ENCODE measurements around the gene CALN1.

CALN1 gene

DNA sequence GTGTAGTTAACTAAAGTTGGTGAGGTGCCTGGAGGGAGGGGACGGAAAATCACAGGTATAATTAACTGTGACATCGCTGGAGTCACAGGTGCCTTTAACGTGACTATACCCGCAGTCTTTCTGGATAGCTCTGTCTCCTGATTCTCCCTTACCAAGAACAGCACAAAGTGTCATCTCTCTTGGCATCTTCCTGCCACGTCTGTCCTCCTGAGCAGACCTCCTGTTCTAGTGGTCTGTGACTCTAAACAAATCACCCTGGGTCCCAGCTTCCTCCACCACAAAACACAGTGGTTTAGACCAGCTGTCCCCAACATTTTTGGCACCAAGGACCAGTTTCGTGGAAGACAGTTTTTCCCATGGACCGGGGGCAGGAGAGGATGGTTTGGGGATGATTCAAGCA, 90.5 kb downstream of the CALN1 start:
- Mint-ChIP-seq H3K27ac (no peak overlapping the region), H3K4me1 (ENCODE audit: low read depth) (no peaks in the 10 kb centered on the region), H3K36me3 (ENCODE audit: low read depth) (no peaks in the 10 kb centered on the region), H3K4me3 (no peak overlapping the region), H3K27me3 (no peaks in the 10 kb centered on the region), H3K9me3 (peaks cover 8% of the 10 kb centered on the region)

DNA sequence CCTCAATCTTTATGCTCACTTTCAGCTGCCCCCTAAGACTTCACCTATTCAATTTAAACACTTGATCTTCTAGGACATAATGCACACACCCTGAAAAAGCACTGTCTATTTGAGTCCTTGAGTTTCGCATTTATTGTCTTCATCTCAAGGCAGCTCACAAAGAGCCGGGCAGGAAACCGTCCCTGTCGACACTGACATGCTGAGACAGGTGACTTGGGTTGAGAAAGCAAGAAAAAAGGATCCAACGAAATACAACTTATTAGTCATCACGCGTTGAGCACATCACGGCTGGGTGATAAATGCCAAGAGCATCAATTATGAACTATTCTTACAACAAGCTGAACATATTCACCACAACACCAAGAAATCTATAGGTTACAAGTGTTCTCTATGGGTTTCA, 91.1 kb downstream of the CALN1 start:
- Mint-ChIP-seq H3K36me3 (ENCODE audit: low read depth) (no peaks in the 10 kb centered on the region), H3K27ac (no peak overlapping the region), H3K4me1 (ENCODE audit: low read depth) (no peaks in the 10 kb centered on the region), H3K27me3 (no peaks in the 10 kb centered on the region), H3K4me3 (no peak overlapping the region), H3K9me3 (peaks cover 8% of the 10 kb centered on the region)

DNA sequence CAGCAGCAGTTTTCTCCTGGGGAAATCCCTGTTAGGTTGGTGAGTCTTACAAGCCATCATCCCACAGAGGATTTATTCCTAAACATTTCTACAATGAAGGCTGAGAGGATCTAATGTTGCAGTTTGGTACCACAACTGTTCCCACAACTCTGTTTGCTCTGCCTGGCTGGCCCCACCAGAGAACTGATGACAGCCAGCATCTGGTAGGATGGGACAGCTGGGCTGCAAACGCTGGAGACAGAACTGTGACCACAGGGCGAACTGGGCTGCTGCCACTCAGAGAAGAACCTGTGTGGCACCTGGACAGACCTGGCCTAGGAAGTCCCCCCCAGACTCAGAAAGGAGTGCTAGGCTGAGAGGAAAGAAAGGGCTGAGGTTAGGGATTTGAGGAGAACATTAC, 94.8 kb downstream of the CALN1 start:
- Mint-ChIP-seq H3K27ac (no peak overlapping the region), H3K4me1 (ENCODE audit: low read depth) (no peaks in the 10 kb centered on the region), H3K36me3 (ENCODE audit: low read depth) (no peaks in the 10 kb centered on the region), H3K27me3 (no peaks in the 10 kb centered on the region), H3K4me3 (no peak overlapping the region), H3K9me3 (peaks cover 8% of the 10 kb centered on the region)

DNA sequence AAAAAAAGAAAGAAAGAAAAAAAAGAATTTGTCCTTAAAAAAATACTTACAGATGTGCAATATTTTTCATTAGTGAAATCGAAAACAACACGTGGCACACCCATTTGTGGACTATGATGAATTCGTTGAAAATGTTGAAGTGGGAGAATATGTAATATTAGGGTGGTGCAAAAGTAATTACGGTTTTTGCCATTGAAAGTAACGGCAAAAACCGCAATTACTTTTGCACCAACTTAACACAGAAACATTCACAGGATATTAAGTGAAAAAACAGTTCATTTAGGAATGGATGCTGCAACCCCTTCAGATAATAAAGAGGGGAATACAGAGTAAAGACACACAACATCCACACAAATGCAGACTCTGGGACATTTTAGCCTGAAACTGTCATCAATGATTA, 96.0 kb downstream of the CALN1 start:
- Mint-ChIP-seq H3K4me1 (ENCODE audit: low read depth) (no peaks in the 10 kb centered on the region), H3K4me3 (no peak overlapping the region), H3K27me3 (no peaks in the 10 kb centered on the region), H3K27ac (no peak overlapping the region), H3K36me3 (ENCODE audit: low read depth) (no peaks in the 10 kb centered on the region), H3K9me3 (peaks cover 7% of the 10 kb centered on the region)

DNA sequence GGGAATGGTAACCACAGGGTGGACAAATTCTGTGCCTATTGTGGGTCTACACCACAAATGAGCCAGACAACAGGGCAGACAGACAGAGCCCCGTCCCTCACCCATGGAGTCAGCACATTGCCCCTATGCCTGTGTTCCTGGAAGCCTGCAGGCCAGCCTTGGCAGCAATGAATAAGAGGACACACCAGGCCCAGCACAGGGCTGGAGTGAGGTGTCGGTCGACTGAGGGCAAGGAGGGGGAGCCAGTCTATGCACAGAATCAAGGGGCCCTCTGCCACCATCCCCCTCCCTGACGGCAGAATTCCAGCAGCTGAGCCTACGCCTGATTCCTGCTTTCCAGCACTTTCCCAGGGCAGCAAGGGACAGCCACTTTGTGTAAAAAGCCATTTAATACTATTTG, 98.2 kb downstream of the CALN1 start:
- Mint-ChIP-seq H3K36me3 (ENCODE audit: low read depth) (no peaks in the 10 kb centered on the region), H3K27ac (no peak overlapping the region), H3K4me3 (no peak overlapping the region), H3K4me1 (ENCODE audit: low read depth) (no peaks in the 10 kb centered on the region), H3K9me3 (peaks cover 1% of the 10 kb centered on the region), H3K27me3 (no peaks in the 10 kb centered on the region)

DNA sequence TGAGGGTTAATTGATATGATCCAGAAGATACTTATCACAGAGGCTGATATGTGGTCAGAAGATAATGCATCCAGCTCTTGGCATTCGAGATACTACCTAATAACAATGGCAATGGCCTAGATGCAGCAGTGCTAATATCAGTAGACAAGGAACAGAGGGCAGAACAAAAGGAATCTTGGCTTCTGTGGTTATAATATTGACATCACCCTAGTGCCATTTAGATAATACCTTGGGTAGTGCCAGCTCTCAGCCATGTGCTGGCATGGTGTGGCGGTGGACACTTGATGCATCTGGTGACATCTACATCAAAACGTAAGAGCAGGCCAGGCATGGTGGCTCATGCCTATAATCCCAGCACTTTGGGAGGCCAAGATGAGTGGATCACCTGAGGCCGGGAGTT, 101.8 kb downstream of the CALN1 start:
- Mint-ChIP-seq H3K27me3 (no peaks in the 10 kb centered on the region), H3K27ac (no peak overlapping the region), H3K36me3 (ENCODE audit: low read depth) (no peaks in the 10 kb centered on the region), H3K9me3 (no peaks in the 10 kb centered on the region), H3K4me3 (no peak overlapping the region), H3K4me1 (ENCODE audit: low read depth) (no peaks in the 10 kb centered on the region)

DNA sequence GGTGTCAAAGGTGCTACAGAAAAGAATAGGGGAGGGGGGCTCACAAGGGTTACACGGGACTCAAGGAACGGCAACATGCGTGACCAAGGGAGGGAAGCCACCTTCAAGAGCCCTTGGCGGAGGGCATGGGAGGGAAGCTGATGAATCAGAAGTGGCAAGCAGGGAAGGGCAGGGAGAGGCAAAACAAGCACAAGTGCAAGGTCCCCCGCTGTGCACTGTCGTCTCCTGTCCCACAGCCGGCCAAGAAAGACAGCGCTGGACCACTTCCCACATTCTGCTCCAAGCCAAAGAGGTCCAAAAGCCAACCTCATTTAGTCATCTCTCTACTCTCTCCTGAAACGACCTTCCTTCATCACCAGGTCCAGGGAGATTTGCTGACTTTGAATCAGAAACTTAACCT, 102.7 kb downstream of the CALN1 start:
- H3K27ac Mint-ChIP-seq: no peak overlapping the region
- no peak overlapping the region for H3K4me3 Mint-ChIP-seq
- H3K9me3 Mint-ChIP-seq: no peaks in the 10 kb centered on the region
- H3K27me3 Mint-ChIP-seq: no peaks in the 10 kb centered on the region
- H3K36me3 Mint-ChIP-seq (ENCODE audit: low read depth): no peaks in the 10 kb centered on the region
- H3K4me1 Mint-ChIP-seq (ENCODE audit: low read depth): no peaks in the 10 kb centered on the region

DNA sequence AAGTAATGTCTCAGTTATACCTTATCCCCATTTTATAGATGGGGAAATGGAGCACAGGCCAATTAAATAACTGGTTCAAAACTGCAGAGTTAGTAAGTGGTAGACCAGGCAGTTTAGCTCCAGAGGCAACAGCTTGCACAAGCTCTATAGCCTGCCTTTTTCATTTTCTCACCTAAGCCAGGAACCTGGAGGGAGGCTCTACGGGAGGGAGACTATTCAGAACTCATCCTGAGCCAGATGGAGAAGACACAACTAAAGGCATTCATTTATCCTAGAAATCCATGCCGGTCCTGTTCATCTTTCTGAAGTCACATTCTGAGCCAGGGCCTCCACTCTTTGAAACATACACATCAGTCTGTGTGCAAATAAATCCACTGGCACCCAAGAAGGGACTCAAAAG, 103.2 kb downstream of the CALN1 start:
- no peaks in the 10 kb centered on the region for H3K9me3 Mint-ChIP-seq
- no peaks in the 10 kb centered on the region for H3K36me3 Mint-ChIP-seq (ENCODE audit: low read depth)
- H3K27ac Mint-ChIP-seq: no peak overlapping the region
- no peaks in the 10 kb centered on the region for H3K27me3 Mint-ChIP-seq
- no peak overlapping the region for H3K4me3 Mint-ChIP-seq
- no peaks in the 10 kb centered on the region for H3K4me1 Mint-ChIP-seq (ENCODE audit: low read depth)

DNA sequence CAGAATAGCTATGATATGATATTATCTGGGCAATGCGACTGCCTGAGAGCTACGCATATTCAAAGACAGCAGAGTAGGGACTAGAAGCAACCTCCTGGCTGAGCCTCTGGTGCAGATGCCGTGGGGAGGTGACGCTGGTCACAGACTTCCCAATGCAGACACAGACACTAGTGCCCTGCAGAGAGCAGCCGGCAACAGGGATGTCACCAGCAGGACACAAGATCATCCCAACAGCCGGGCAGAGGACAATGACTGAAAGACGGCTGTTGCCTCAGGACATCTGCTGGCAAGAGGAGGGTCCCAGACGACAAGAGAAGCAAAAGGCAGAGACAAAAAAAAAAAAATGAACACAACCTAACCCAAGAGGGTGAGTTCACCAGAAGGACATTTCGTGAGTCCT, 104.6 kb downstream of the CALN1 start:
- H3K9me3 Mint-ChIP-seq: no peaks in the 10 kb centered on the region
- H3K4me1 Mint-ChIP-seq (ENCODE audit: low read depth): no peaks in the 10 kb centered on the region
- H3K27me3 Mint-ChIP-seq: no peaks in the 10 kb centered on the region
- no peaks in the 10 kb centered on the region for H3K36me3 Mint-ChIP-seq (ENCODE audit: low read depth)
- H3K4me3 Mint-ChIP-seq: no peak overlapping the region
- H3K27ac Mint-ChIP-seq: no peak overlapping the region

DNA sequence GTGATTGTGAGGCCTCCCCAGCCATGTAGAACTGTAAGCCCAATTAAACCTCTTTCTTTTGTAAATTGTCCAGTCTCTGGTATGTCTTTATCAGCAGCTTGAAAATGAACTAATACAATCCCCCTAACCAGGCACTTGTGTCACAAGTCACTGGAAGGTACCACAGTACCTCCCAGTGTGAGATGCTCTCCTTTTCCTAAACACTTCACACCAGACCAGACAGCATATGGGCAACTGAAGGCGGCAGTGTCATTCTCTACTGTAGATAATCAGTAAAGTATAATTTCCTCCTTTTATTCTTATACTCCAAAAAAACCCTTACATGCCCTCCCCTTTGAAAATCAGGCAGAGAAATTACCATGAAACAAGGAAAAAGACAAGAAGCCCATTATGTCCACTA, 113.2 kb downstream of the CALN1 start:
- H3K36me3 Mint-ChIP-seq (ENCODE audit: low read depth): no peaks in the 10 kb centered on the region
- H3K4me1 Mint-ChIP-seq (ENCODE audit: low read depth): no peaks in the 10 kb centered on the region
- H3K27me3 Mint-ChIP-seq: peaks cover 5% of the 10 kb centered on the region
- no peaks in the 10 kb centered on the region for H3K9me3 Mint-ChIP-seq
- H3K4me3 Mint-ChIP-seq: no peak overlapping the region
- H3K27ac Mint-ChIP-seq: no peak overlapping the region

DNA sequence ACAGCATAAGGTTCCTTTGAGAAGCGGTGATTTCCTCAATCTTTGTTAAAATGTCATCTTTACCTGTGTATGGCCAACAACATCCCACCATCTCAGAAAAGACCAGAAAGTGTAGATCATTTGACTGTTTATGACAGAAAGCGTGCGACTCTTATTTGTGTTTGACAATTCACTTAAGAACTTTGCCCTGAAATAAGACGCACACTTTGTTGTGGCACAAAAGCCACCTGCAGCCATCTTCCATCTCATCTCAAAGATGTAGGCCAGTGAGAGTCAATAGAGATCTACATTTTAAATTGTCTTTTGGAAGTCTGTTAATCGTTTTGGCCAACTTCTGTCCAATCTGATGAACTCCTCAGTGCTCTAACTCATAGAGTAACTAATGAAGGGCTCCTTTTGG, 114.0 kb downstream of the CALN1 start:
- H3K9me3 Mint-ChIP-seq: no peaks in the 10 kb centered on the region
- no peak overlapping the region for H3K27ac Mint-ChIP-seq
- H3K4me1 Mint-ChIP-seq (ENCODE audit: low read depth): no peaks in the 10 kb centered on the region
- H3K4me3 Mint-ChIP-seq: no peak overlapping the region
- H3K36me3 Mint-ChIP-seq (ENCODE audit: low read depth): no peaks in the 10 kb centered on the region
- peaks cover 5% of the 10 kb centered on the region for H3K27me3 Mint-ChIP-seq

DNA sequence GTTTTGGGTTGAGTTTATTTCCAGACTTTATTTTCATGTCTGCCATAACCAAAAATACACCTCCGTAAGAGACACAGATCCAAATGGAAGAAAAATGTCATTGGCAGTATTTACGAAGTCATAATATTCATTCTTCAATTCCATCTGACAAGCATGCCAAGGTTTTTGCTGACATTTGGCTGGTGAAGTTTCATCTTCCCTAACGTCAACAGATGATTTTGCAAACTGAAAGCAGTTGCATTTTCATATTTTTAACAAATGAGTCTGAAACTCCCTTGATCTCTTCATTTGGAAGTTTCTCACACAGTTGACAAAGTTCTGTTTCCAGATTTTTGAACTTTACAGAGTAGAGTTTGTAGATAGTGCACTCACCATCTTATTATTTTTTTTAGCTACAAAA, 114.5 kb downstream of the CALN1 start:
- Mint-ChIP-seq H3K36me3 (ENCODE audit: low read depth) (no peaks in the 10 kb centered on the region), H3K27me3 (peaks cover 5% of the 10 kb centered on the region), H3K9me3 (no peaks in the 10 kb centered on the region), H3K4me3 (no peak overlapping the region), H3K27ac (no peak overlapping the region), H3K4me1 (ENCODE audit: low read depth) (no peaks in the 10 kb centered on the region)

DNA sequence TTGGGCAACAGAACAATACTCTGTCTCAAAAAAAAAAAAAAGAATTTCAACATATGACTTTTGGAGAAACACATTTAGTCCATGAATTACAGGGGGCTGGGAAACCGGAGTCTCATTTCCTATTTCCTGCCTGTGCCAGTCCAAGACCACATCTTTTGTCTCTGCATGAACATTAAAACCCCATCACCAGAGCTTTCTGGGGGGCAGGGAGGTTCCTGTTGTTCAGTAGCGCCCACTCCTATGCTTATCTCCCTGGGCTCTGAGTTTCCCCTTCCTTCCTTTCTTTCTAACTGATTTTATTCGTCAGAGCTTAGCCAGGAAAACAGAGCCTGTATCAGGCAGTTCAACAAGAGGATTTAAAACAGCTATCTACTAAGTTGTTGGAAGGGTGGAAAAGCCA, 119.3 kb downstream of the CALN1 start:
- Mint-ChIP-seq H3K9me3 (peaks cover 4% of the 10 kb centered on the region), H3K4me3 (no peak overlapping the region), H3K27ac (no peak overlapping the region), H3K4me1 (ENCODE audit: low read depth) (no peaks in the 10 kb centered on the region), H3K27me3 (no peaks in the 10 kb centered on the region), H3K36me3 (ENCODE audit: low read depth) (no peaks in the 10 kb centered on the region)

DNA sequence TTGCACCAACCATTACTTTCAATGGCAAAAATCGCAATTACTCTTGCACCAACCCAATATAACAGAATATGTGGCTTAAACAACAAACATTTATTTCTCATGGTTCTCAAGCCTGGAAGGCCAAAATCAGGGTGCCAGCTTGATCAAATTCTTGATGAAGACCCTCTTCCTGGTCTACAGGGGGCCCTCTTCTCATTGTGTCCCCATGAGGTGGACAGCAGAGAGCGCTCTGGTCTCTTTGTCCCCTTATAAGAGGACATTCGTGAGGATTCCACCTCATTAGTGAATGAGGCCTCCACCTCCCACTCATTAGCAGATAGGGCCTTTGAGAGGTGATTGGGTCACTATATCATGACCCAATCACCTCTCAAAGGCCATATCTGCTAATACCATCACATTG, 120.0 kb downstream of the CALN1 start:
- no peaks in the 10 kb centered on the region for H3K36me3 Mint-ChIP-seq (ENCODE audit: low read depth)
- peaks cover 4% of the 10 kb centered on the region for H3K9me3 Mint-ChIP-seq
- H3K27ac Mint-ChIP-seq: no peak overlapping the region
- H3K27me3 Mint-ChIP-seq: no peaks in the 10 kb centered on the region
- H3K4me1 Mint-ChIP-seq (ENCODE audit: low read depth): no peaks in the 10 kb centered on the region
- no peak overlapping the region for H3K4me3 Mint-ChIP-seq

DNA sequence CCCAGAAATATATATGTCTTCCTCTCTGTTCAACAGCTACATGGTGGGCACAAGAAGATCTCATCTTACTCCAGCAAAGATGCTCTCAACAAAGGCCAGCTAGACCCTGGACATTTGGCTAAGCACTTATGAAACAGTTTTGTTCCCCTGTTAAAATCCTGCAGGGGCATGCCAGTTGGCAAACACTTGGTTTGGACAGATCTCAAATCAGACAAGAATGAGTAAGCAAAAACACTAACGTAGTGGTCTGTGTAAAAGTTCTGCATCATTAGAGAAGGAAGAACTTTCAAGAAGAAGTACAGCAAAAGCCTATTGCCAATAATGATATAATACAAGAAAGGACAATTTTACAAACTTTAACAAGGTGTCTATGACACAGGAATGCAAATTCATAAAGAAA, 125.6 kb downstream of the CALN1 start:
- Mint-ChIP-seq H3K27me3 (no peaks in the 10 kb centered on the region), H3K36me3 (ENCODE audit: low read depth) (no peaks in the 10 kb centered on the region), H3K4me1 (ENCODE audit: low read depth) (no peaks in the 10 kb centered on the region), H3K27ac (no peak overlapping the region), H3K4me3 (no peak overlapping the region), H3K9me3 (peaks cover 4% of the 10 kb centered on the region)

DNA sequence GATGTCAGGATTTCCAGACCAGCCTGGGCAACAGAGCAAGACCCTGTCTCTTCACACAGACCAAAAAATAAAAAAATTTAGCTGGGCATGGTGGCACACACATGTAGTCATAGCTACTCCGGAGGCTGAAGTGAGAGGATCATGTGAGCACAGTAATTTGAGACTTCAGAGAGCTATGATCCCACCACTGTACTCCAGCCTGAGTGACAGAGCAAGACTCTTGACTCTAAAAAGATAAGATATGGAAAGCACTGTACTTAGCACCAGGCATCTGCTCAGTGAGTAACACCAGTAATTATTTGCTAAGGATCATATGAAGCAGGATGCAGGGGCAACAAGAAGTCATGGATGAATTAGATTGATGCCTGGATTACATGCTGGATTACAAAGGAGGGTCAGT, 128.8 kb downstream of the CALN1 start:
- Mint-ChIP-seq H3K27ac (no peak overlapping the region), H3K4me3 (no peak overlapping the region), H3K4me1 (ENCODE audit: low read depth) (no peaks in the 10 kb centered on the region), H3K27me3 (no peaks in the 10 kb centered on the region), H3K9me3 (no peaks in the 10 kb centered on the region), H3K36me3 (ENCODE audit: low read depth) (no peaks in the 10 kb centered on the region)

DNA sequence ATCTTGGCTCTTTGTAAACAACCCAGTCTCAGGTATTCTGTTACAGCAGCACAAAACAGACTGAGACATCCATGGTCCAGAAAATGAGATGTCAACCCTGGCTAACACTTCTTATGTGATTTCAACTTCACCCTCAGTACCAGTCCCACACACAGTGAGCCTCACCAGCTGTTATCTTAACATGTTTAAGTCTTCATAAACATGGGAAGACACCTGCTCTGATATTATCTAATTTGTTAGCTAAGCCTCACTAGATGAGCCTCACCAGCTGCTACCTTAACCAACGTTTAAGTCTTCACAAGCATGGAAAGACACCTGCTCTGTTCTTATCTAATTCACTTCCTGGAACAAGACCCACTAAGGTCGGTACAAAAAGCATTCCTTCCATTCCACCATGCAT, 130.8 kb downstream of the CALN1 start:
- Mint-ChIP-seq H3K27ac (no peak overlapping the region), H3K36me3 (ENCODE audit: low read depth) (no peaks in the 10 kb centered on the region), H3K9me3 (peaks cover 4% of the 10 kb centered on the region)

More for the DNA sequence above, 130.8 kb downstream of the CALN1 start:
- Mint-ChIP-seq H3K27me3 (no peaks in the 10 kb centered on the region), H3K4me3 (no peak overlapping the region), H3K4me1 (ENCODE audit: low read depth) (no peaks in the 10 kb centered on the region)
